ENCODE results near the gene PRKAR1B.
A peak's percentile ranks its signal among the peaks of the same experiment; 100 is the strongest.
"Not testable (repeated sequence)": the region's sequence is repeated elsewhere in the genome, so short reads cannot be mapped to it uniquely, and the experiment has no call there.

PRKAR1B gene

GRCh38 chr7:664402-664775, 62.7 kb downstream of the PRKAR1B start:
- no peaks in the 10 kb centered on the region for H3K4me1 ChIP-seq (ENCODE audit: insufficient read depth, poor library complexity, severe bottlenecking)
- H3K27me3 ChIP-seq (ENCODE audit: insufficient read depth, poor library complexity, severe bottlenecking), result no peaks in the 10 kb centered on the region
- no peaks in the 10 kb centered on the region for H3K9me3 ChIP-seq (ENCODE audit: severe bottlenecking)
- ATAC-seq (ENCODE audit: low read depth) (no peak), DNase-seq (ENCODE audit: low spot score) (no peak)
- H3K36me3 ChIP-seq (ENCODE audit: low read depth), result 0 out of 2 replicates have a peak, but pooled peaks cover 4% of the 10 kb centered on the region
- TF ChIP-seq, protein P1, sequence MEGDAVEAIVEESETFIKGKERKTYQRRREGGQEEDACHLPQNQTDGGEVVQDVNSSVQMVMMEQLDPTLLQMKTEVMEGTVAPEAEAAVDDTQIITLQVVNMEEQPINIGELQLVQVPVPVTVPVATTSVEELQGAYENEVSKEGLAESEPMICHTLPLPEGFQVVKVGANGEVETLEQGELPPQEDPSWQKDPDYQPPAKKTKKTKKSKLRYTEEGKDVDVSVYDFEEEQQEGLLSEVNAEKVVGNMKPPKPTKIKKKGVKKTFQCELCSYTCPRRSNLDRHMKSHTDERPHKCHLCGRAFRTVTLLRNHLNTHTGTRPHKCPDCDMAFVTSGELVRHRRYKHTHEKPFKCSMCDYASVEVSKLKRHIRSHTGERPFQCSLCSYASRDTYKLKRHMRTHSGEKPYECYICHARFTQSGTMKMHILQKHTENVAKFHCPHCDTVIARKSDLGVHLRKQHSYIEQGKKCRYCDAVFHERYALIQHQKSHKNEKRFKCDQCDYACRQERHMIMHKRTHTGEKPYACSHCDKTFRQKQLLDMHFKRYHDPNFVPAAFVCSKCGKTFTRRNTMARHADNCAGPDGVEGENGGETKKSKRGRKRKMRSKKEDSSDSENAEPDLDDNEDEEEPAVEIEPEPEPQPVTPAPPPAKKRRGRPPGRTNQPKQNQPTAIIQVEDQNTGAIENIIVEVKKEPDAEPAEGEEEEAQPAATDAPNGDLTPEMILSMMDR (IDR thresholded peaks at IDR 0.05; ENCODE audit: poor library complexity, severe bottlenecking), result no peak
- H3K27ac ChIP-seq (ENCODE audit: poor library complexity, severe bottlenecking), result no peak overlapping the region
- no peak overlapping the region for H3K4me3 ChIP-seq (ENCODE audit: severe bottlenecking)

GRCh38 chr7:662576-662975, 64.5 kb downstream of the PRKAR1B start:
- Histone ChIP-seq H3K27me3 (ENCODE audit: insufficient read depth, poor library complexity, severe bottlenecking) (no peaks in the 10 kb centered on the region), H3K4me3 (ENCODE audit: severe bottlenecking) (no peak overlapping the region), H3K36me3 (ENCODE audit: low read depth) (no peaks in the 10 kb centered on the region), H3K9me3 (ENCODE audit: severe bottlenecking) (no peaks in the 10 kb centered on the region), H3K4me1 (ENCODE audit: insufficient read depth, poor library complexity, severe bottlenecking) (no peaks in the 10 kb centered on the region), H3K27ac (ENCODE audit: poor library complexity, severe bottlenecking) (no peak overlapping the region)
- DNase-seq (ENCODE audit: low spot score) (peak; percentile 39), ATAC-seq (ENCODE audit: low read depth) (no peak)
- TF ChIP-seq, protein P1 (IDR thresholded peaks at IDR 0.05; ENCODE audit: poor library complexity, severe bottlenecking), result no peak

GRCh38 chr7:659996-660395, 67.1 kb downstream of the PRKAR1B start:
- Histone ChIP-seq H3K4me1 (ENCODE audit: insufficient read depth, poor library complexity, severe bottlenecking) (no peaks in the 10 kb centered on the region), H3K9me3 (ENCODE audit: severe bottlenecking) (no peaks in the 10 kb centered on the region), H3K4me3 (ENCODE audit: severe bottlenecking) (no peak overlapping the region), H3K27me3 (ENCODE audit: insufficient read depth, poor library complexity, severe bottlenecking) (no peaks in the 10 kb centered on the region), H3K36me3 (ENCODE audit: low read depth) (no peaks in the 10 kb centered on the region), H3K27ac (ENCODE audit: poor library complexity, severe bottlenecking) (no peak overlapping the region)
- DNase-seq (ENCODE audit: low spot score) (no peak), ATAC-seq (ENCODE audit: low read depth) (no peak)
- TF ChIP-seq, protein P1 (IDR thresholded peaks at IDR 0.05; ENCODE audit: poor library complexity, severe bottlenecking), result no peak

DNA sequence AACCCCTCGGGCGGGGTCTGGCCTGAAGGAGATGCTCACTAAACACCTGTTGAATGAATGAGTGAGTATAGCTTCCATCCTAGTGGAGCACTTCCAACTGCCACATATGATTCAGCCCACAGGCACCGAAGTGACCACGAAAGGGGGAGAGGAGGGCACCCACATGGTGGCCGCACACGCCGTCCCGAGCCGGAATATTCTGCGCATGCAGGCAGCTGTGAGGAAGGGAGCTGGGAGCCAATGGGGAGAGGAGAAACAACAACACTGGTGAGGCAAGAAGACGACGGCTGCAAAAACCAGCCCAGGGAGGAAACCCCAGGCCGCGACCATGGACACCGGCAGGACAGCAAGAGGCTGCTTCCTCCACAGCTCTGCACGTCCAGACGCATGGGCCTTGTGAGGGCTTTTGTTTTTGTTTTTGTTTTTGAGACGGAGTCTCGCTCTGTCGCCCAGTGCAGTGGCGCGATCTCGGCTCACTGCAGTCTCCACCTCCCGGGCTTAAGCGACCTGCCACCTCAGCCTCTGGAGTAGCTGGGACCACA, 67.7 kb downstream of the PRKAR1B start:
- DNase-seq (ENCODE audit: low spot score) (no peak), ATAC-seq (ENCODE audit: low read depth) (no peak)
- TF ChIP-seq, protein P1 (IDR thresholded peaks at IDR 0.05; ENCODE audit: poor library complexity, severe bottlenecking), result no peak
- Histone ChIP-seq H3K9me3 (ENCODE audit: severe bottlenecking) (no peaks in the 10 kb centered on the region), H3K27me3 (ENCODE audit: insufficient read depth, poor library complexity, severe bottlenecking) (no peaks in the 10 kb centered on the region), H3K4me1 (ENCODE audit: insufficient read depth, poor library complexity, severe bottlenecking) (no peaks in the 10 kb centered on the region), H3K36me3 (ENCODE audit: low read depth) (no peaks in the 10 kb centered on the region), H3K4me3 (ENCODE audit: severe bottlenecking) (no peak overlapping the region), H3K27ac (ENCODE audit: poor library complexity, severe bottlenecking) (no peak overlapping the region)

- Histone ChIP-seq H3K9me3 (ENCODE audit: severe bottlenecking) (peaks cover 2% of the 10 kb centered on the region), H3K4me1 (ENCODE audit: insufficient read depth, poor library complexity, severe bottlenecking) (no peaks in the 10 kb centered on the region), H3K27me3 (ENCODE audit: insufficient read depth, poor library complexity, severe bottlenecking) (no peaks in the 10 kb centered on the region), H3K4me3 (ENCODE audit: severe bottlenecking) (no peak overlapping the region), H3K36me3 (ENCODE audit: low read depth) (no peaks in the 10 kb centered on the region), H3K27ac (ENCODE audit: poor library complexity, severe bottlenecking) (no peak overlapping the region)
- no peak for DNase-seq (ENCODE audit: low spot score)
- no peak for ATAC-seq (ENCODE audit: low read depth)
- TF ChIP-seq, protein P1 (IDR thresholded peaks at IDR 0.05; ENCODE audit: poor library complexity, severe bottlenecking), result no peak
Observed at GRCh38 chr7:657565-658119, 69.4 kb downstream of the PRKAR1B start.

- not testable (repeated sequence) for DNase-seq (ENCODE audit: low spot score); H3K9me3 ChIP-seq (ENCODE audit: severe bottlenecking); H3K4me3 ChIP-seq (ENCODE audit: severe bottlenecking); H3K4me1 ChIP-seq (ENCODE audit: insufficient read depth, poor library complexity, severe bottlenecking); H3K27me3 ChIP-seq (ENCODE audit: insufficient read depth, poor library complexity, severe bottlenecking); H3K36me3 ChIP-seq (ENCODE audit: low read depth); ATAC-seq (ENCODE audit: low read depth); H3K27ac ChIP-seq (ENCODE audit: poor library complexity, severe bottlenecking)
Observed at GRCh38 chr7:657010-657409, 70.1 kb downstream of the PRKAR1B start.

Measured in RWPE2 (cell line).